Activated gamma-delta T cell treated with Interleukin-2 at 50 U/mL for 16 hours (primary cell): ENCODE data around the gene HYAL3.
"Not testable (repeated sequence)": the region's sequence is repeated elsewhere in the genome, so short reads cannot be mapped to it uniquely, and the experiment has no call there.

Experiments used
- DNase-seq: peaks from one replicate; pipeline ENCODE4 v3.0.0-alpha.2; 2020

Gene HYAL3

GRCh38 chr3:50288387-50289007, 10.7 kb downstream of the HYAL3 start:
- DNase-seq, result no peak

DNA sequence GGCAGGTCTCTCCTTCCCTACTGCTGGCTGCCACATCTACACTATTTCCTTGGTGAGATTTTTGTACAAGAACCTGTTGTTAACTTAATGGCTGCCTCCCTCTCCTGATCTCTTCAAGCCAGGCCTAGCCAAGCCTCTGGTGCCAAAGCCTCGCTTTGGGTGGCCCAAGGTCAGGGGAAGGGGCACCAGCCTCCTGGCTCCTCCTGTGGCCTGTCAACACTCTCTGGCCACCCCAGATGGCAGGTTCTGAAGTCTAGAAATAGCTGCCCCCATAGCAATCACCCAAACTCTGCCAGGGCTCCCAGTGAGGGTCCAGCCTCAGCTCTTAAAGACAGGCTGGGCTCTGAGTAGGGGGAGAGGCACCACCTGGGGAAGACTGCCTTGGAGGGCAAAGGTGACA, 11.9 kb downstream of the HYAL3 start:
- DNase-seq, result no peak

DNA sequence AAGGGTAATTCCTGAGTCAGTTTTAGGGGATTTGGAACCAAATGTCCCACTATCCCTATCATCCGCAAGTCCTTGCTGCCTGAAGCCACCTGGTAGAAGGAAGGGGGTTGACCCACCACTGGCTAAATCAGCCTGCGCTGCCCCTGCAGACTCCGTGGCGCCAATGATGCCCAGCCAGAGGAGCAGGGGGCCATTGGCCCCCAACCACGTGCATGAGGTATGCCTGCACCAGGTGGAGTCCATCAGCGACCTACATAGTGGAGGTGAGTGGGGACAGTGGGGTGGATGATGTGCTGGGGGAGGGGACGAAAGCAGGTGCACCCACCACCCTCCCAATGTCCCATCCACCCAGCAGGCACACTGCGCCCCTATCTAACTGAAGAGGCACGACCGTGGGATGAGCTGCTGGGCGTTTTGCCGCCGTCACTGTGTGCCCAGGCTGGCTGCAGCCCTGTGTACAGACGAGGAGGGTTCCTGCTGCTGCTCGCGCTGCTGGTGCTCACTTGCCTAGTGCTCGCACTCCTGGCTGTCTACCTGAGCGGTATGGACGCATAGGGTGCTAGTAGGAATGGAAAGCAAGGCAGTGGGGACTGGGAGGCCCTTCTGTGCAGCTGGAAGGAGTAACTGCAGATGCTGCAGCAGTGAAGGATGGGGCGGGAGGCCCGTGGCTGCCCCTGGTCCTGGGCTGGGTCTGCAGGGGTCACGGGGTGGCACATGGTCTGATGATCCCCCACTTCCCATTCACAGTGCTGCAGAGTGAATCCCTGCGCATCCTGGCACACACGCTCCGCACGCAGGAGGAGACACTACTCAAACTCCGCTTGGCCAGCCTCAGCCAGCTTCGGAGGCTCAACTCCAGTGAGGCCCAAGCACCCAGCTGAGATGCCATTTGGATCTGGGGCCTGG, 12.6 kb downstream of the HYAL3 start:
- no peak for DNase-seq

GRCh38 chr3:50284121-50284520, 15.1 kb downstream of the HYAL3 start:
- DNase-seq, result not testable (repeated sequence)

DNA sequence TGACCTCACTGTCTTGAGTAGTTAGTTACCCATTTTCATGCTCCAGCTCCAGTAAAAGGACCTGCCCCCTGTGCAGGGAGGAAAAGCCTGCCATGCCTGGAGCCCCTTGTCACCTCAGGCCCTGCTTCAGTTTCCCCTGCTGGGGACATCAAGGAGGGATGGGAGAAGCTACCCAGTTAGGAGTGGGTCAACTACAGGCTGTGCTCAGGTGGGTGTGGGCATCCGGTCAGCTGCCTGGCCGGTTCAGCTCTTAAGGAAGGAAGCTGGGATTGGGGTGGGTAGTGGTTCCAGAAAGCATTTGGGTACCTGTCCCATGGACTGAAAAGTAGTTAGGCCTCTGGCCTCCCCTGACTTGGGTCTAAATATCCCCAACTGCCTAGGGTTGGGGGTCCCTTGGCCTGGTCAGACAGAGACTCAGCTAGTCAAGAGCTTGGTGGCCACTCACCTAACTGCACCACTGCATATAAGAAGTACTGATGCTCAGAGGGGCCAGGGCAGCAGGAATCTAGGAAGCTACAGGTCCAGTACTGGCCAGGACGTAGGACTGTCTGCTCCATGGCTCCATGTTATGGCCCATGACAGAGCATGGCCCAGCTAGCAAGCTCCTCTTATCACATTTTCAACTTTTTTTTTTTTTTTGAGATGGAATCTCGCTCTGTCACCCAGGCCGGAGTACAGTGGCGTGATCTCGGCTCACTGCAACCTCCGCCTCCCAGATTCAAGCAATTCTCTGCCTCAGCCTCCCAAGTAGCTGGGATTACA, 19.8 kb downstream of the HYAL3 start:
- no peak for DNase-seq

GRCh38 chr3:50278880-50279224, 20.4 kb downstream of the HYAL3 start, which contains the start of gene LSMEM2:
TSS of gene LSMEM2 (plus strand) at chr3:50279087. CDS start at chr3:50279114, 27 bp downstream.
- no peak for DNase-seq

GRCh38 chr3:50278123-50278879, 20.9 kb downstream of the HYAL3 start:
- no peak for DNase-seq

GRCh38 chr3:50276762-50277101, 22.5 kb downstream of the HYAL3 start:
- no peak for DNase-seq

GRCh38 chr3:50275996-50276761, 23.0 kb downstream of the HYAL3 start:
- no peak for DNase-seq

GRCh38 chr3:50275141-50275995, 23.8 kb downstream of the HYAL3 start:
- no peak for DNase-seq

DNA sequence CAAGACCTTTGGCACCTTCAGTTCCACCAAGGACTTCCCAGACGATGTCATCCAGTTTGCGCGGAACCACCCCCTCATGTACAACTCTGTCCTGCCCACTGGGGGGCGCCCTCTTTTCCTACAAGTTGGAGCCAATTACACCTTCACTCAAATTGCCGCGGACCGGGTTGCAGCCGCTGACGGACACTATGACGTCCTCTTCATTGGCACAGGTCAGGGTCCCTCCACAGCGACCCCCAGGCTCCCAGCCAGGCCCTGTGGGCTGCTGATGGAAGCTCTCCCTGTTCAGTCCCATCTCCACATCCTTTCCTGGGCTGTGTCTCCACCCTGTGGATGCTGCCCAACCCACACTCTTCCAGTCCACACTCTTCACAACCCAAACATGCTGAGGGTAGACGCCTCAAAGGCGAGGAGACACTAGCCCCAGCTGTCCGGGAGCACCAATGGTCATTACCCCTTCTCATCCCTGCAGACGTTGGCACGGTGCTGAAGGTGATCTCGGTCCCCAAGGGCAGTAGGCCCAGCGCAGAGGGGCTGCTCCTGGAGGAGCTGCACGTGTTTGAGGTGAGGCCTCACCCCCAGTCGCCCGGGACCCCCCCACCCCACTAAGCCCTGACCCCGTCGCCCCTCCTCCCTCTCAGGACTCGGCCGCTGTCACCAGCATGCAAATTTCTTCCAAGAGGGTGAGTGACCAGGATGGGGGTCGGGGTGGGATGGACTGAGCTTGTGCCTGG, 24.7 kb downstream of the HYAL3 start:
- peak; percentile 57 for DNase-seq

DNA sequence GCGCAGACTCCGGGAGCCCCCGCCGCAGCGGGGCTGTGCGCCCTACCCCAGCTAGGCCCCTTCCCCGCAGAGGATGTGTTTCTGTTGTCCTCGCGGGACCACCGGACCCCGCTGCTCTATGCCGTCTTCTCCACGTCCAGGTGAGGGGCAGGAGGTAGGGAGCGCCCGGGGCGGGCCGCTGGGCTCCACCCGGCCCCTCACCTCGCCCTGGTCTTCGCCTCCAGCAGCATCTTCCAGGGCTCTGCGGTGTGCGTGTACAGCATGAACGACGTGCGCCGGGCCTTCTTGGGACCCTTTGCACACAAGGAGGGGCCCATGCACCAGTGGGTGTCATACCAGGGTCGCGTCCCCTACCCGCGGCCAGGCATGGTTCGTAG, 25.5 kb downstream of the HYAL3 start:
- no peak for DNase-seq

DNA sequence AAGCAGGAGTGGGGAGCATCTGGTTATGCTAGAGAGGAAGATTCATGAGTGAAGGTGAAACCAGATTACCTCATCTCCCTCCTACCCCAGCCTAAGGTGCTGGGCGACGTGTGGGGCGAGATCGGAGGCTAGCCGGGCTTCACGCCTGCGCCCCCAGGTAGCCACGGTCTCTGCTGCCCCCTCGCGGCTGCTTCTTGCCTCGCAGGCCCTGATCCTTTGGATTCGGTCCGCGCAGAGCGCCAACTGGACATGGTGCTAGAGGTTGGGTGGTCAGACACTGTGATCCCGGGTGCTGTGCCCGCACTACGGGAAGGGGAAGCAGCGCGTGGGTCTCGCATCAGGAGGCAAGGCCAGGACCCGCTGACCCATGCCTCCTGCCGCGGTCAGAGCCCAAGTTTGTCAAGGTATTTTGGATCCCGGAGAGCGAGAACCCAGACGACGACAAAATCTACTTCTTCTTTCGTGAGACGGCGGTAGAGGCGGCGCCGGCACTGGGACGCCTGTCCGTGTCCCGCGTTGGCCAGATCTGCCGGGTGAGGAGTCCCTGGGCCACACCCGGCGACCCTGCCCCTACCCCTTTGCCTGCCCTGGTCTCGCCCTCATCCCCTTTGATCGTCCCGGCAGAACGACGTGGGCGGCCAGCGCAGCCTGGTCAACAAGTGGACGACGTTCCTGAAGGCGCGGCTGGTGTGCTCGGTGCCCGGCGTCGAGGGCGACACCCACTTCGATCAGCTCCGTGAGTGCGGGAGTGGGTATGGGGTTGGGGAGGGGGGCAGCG, 26.1 kb downstream of the HYAL3 start:
- peak; percentile 87 for DNase-seq

GRCh38 chr3:50272538-50272910, 26.7 kb downstream of the HYAL3 start:
- DNase-seq, result not testable (repeated sequence)

DNA sequence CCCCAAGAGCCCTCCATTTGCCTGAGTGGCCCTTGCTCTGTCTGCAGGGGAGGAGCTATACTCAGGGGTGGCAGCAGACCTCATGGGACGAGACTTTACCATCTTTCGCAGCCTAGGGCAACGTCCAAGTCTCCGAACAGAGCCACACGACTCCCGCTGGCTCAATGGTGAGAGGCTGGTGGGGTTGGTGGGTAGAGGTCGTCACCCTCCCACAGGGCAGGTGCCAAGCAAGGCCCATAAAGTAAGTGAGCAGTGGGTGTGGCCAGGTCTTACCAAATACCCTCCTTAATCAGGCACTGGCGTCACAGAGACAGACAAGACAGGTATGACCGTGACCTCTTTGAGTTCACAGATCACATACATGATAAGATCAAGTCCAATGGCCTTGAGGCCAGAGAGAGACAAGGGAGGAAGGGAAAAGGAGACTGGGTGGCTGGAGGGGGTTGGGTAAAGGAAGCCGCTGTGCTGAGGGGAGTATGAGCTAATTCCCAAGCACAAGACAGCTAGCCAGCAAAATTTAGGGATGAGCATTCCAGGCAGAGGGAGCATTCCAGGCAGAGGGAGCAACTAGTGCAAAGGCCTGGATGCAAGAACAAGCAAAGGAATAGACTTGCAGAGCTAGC, 27.8 kb downstream of the HYAL3 start:
- no peak for DNase-seq

DNA sequence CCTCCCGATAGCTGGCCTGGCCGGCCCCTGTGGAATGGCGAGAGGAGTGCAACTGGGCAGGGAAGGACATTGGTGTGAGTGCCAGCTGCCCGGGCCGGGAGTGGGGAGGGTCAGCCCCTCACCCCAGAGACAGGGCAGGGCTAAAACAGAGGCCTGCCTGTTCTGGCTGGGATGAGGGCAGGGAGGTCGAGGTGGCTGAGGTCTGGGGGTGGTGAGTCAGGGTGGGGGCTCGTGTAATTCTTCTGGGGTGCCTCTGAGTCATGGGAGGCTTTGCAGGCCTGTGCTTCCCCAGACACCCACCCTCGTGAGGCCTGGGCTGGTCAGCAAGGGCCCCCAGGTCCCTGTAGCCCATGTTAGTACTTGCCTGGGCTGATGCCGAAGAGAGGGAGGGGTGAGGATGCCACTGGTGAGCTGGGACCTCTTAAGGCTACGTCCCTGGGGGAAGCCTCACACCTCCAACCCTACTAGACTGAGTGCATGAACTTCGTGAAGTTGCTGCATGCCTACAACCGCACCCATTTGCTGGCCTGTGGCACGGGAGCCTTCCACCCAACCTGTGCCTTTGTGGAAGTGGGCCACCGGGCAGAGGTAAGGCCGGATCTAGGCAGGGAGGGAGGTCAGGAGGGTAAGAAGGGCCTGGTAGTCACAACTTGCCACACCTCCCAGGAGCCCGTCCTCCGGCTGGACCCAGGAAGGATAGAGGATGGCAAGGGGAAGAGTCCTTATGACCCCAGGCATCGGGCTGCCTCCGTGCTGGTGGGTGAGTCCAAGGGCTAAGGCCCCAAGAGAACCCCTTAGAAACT, 28.6 kb downstream of the HYAL3 start:
- no peak for DNase-seq

- DNase-seq, result no peak
These were observed 29.2 kb downstream of the HYAL3 start for GRCh38 chr3:50269977-50270413.

- no peak for DNase-seq
These were observed 29.7 kb downstream of the HYAL3 start for GRCh38 chr3:50269460-50269859.
